AG09309 (cell line): Measurements from ENCODE around the gene MAN2A2.
A peak's percentile ranks its signal among the peaks of the same experiment; 100 is the strongest.
"Not testable (repeated sequence)": the region's sequence is repeated elsewhere in the genome, so short reads cannot be mapped to it uniquely, and the experiment has no call there.

Source experiments
- DNase-seq: peaks from one replicate; pipeline ENCODE4 v3.0.0-alpha.2; 2010; ENCODE audit warnings: low read depth
- H3K4me3 ChIP-seq: 2 replicates; pipeline ENCODE4 v1.5.1; 2011; ENCODE audit warnings: mild to moderate bottlenecking, low read depth, low read length, moderate library complexity; ENCODE audit not compliant: control insufficient read depth
- CTCF ChIP-seq: IDR thresholded peaks from 2 replicates; pipeline ENCODE4 v1.5.1; 2011; ENCODE audit warnings: mild to moderate bottlenecking, low read depth, low read length, inconsistent platforms; ENCODE audit not compliant: insufficient read depth, control insufficient read depth; ENCODE audit errors: missing control alignments

MAN2A2 gene

GRCh38 chr15:90871139-90871715 is 31.9 kb upstream of the MAN2A2 start:
- no peak for TF ChIP-seq CTCF
- H3K4me3 ChIP-seq: peak overlapping the region; percentile 83
- DNase-seq: no peak

- no peak for DNase-seq
- TF ChIP-seq CTCF: no peak
- peak overlapping the region; percentile 83 for H3K4me3 ChIP-seq
These were observed 31.2 kb upstream of the MAN2A2 start for GRCh38 chr15:90871716-90872485.

- no peak for TF ChIP-seq CTCF
- peak overlapping the region; percentile 83 for H3K4me3 ChIP-seq
- DNase-seq: peak; percentile 44
These were observed 30.5 kb upstream of the MAN2A2 start for GRCh38 chr15:90872486-90873184.

- H3K4me3 ChIP-seq: peak overlapping the region; percentile 83; the same call in 1 of the 2 replicates
- TF ChIP-seq CTCF: no peak
- no peak for DNase-seq
These were observed 29.6 kb upstream of the MAN2A2 start for GRCh38 chr15:90873488-90873997.

GRCh38 chr15:90873998-90874605 is 29.0 kb upstream of the MAN2A2 start:
- H3K4me3 ChIP-seq: no peak overlapping the region
- TF ChIP-seq CTCF: no peak
- DNase-seq: no peak

- DNase-seq, H3K4me3 ChIP-seq: not testable (repeated sequence)
These were observed 28.1 kb upstream of the MAN2A2 start for GRCh38 chr15:90874986-90875385.
